Measurements from ENCODE around the gene RALGAPA1.
A peak's percentile ranks its signal among the peaks of the same experiment; 100 is the strongest.

DNA sequence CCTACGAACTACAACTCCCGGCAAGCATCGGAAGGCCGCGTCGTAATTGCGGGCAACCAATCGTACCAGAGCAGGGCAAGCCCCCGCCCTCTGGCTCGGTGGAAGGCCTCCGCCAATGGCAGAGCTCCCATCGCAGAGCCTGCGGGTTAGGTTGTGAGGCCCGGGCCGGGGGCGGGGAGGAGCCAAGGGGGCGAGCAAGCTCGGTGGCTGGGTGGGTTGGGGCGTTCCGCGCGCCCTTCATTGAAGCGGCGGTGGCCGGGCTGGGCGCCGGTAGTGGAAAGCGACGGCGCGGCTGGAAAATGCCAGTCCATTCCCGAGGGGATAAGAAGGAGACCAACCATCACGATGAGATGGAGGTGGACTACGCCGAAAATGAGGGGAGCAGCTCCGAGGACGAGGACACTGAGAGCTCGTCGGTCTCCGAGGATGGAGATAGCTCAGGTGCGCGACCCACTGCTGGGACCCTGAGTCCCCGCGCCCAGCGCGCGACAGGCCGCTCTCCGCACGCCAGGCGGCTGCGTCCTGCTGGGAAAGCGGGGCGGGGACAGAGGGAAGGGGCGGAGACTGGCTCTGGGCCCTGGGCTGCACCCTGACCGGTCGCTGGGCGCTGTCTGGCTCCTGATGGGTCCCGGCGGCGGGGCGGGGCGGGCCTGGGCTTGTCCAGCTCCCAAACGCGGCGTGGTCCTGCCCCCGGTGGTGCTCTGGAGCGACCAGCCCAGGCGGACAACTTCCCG is 17.3 kb upstream of the RALGAPA1 start, which contains the start of gene BRMS1L:
- TF ChIP-seq POLR2A (IDR thresholded peaks at IDR 0.05; ENCODE audit: low read depth, low read length) (peak; percentile 85), POLR2AphosphoS5 (IDR thresholded peaks at IDR 0.05; ENCODE audit: low read depth, low read length) (peak; percentile 78; the same call in 1 of the 2 replicates), TAF1 (IDR thresholded peaks at IDR 0.05; ENCODE audit: borderline replicate concordance, low read depth, low read length) (peak; percentile 62; the same call in 1 of the 2 replicates)

All from GM12892 (cell line).